HepG2 (cell line): ENCODE data around the gene MVB12A.

Source experiments
- SIN3A ChIP-seq: IDR thresholded peaks from 2 replicates; pipeline ENCODE4 v1.6.1; 2011; ENCODE audit warnings: low read depth, mild to moderate bottlenecking, control low read depth, low read length, borderline replicate concordance
- TF ChIP-seq, protein P1 (sequence below), 2 experiments: sonication (generic) in 1 of 2; formaldehyde crosslinking in 1 of 2; IDR thresholded peaks; 2 replicates each; pipeline versions ENCODE4 v1.5.1 to v1.6.1; 2011 to 2020; ENCODE audit warnings: borderline replicate concordance in 1 of 2, low read depth in 1 of 2, low read length in 1 of 2, mild to moderate bottlenecking in 1 of 2, missing genetic modification reagents in 1 of 2, moderate library complexity in 1 of 2
- TF ChIP-seq, protein P2 (sequence below): sonication (generic); formaldehyde crosslinking; IDR thresholded peaks from 2 replicates; pipeline ENCODE4 v1.8.0; 2023; ENCODE audit warnings: mild to moderate bottlenecking, missing genetic modification reagents
- TF ChIP-seq, protein P3 (sequence below): sonication (generic); formaldehyde crosslinking; IDR thresholded peaks from 2 replicates; pipeline ENCODE4 v1.5.0; 2020; ENCODE audit warnings: mild to moderate bottlenecking, missing genetic modification reagents, moderate library complexity
- TF ChIP-seq, protein P4 (sequence below): sonication (generic); formaldehyde crosslinking; IDR thresholded peaks from 2 replicates; pipeline ENCODE4 v1.4.0; 2020; ENCODE audit warnings: mild to moderate bottlenecking, missing genetic modification reagents

DNA sequence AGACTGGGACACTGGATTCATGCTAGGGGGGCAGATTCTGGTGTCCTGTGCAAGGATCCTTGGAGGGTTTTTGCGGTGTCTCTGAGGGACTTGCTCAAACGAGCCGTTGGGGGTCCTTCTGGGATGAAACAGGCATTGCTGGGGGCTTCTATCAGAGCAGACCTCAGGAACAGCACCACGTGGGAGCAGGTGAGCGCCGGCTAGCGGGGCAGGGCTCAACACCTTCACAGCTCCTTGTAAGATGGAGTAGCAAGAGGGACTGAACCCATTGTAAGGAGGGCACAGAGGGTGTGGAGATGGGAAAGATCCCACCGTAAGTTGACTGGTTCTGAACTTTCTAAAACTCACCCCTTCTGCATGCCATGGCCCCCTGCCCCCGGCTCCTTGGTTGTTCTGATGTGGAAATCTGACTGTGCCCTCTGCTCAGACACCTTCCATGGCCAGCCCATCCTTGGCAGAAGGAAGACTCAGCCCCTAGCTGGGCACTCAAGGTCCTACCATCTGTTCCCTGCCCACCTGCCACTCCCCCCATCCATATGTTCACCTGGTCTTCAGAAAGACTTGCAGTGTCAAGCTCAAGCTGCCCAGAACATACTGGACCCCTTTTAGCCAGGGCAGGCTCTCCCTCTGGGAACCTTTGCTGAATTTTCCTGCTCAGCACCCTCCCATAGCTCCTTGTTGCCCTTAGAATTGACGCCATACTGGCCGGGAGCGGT, 51.7 kb downstream of the MVB12A start:
- TF ChIP-seq, protein P1, sequence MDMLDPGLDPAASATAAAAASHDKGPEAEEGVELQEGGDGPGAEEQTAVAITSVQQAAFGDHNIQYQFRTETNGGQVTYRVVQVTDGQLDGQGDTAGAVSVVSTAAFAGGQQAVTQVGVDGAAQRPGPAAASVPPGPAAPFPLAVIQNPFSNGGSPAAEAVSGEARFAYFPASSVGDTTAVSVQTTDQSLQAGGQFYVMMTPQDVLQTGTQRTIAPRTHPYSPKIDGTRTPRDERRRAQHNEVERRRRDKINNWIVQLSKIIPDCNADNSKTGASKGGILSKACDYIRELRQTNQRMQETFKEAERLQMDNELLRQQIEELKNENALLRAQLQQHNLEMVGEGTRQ (IDR thresholded peaks at IDR 0.05; ENCODE audit: low read depth, low read length) = no peak
- TF ChIP-seq, protein P1 (CRISPR knock-in tag; IDR thresholded peaks at IDR 0.05; ENCODE audit: borderline replicate concordance) = no peak
- TF ChIP-seq, protein P2, sequence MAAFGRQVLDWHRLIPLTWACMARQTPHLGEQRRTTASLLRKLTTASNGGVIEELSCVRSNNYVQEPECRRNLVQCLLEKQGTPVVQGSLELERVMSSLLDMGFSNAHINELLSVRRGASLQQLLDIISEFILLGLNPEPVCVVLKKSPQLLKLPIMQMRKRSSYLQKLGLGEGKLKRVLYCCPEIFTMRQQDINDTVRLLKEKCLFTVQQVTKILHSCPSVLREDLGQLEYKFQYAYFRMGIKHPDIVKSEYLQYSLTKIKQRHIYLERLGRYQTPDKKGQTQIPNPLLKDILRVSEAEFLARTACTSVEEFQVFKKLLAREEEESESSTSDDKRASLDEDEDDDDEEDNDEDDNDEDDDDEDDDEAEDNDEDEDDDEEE = no peak
- TF ChIP-seq, protein P3, sequence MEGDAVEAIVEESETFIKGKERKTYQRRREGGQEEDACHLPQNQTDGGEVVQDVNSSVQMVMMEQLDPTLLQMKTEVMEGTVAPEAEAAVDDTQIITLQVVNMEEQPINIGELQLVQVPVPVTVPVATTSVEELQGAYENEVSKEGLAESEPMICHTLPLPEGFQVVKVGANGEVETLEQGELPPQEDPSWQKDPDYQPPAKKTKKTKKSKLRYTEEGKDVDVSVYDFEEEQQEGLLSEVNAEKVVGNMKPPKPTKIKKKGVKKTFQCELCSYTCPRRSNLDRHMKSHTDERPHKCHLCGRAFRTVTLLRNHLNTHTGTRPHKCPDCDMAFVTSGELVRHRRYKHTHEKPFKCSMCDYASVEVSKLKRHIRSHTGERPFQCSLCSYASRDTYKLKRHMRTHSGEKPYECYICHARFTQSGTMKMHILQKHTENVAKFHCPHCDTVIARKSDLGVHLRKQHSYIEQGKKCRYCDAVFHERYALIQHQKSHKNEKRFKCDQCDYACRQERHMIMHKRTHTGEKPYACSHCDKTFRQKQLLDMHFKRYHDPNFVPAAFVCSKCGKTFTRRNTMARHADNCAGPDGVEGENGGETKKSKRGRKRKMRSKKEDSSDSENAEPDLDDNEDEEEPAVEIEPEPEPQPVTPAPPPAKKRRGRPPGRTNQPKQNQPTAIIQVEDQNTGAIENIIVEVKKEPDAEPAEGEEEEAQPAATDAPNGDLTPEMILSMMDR (CRISPR knock-in tag) = no peak
- TF ChIP-seq, protein P4, sequence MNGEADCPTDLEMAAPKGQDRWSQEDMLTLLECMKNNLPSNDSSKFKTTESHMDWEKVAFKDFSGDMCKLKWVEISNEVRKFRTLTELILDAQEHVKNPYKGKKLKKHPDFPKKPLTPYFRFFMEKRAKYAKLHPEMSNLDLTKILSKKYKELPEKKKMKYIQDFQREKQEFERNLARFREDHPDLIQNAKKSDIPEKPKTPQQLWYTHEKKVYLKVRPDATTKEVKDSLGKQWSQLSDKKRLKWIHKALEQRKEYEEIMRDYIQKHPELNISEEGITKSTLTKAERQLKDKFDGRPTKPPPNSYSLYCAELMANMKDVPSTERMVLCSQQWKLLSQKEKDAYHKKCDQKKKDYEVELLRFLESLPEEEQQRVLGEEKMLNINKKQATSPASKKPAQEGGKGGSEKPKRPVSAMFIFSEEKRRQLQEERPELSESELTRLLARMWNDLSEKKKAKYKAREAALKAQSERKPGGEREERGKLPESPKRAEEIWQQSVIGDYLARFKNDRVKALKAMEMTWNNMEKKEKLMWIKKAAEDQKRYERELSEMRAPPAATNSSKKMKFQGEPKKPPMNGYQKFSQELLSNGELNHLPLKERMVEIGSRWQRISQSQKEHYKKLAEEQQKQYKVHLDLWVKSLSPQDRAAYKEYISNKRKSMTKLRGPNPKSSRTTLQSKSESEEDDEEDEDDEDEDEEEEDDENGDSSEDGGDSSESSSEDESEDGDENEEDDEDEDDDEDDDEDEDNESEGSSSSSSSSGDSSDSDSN (CRISPR knock-in tag) = no peak
- TF ChIP-seq SIN3A = no peak
